Fibroblast of villous mesenchyme (primary cell): Measurements from ENCODE around the gene LAMA5. TPM values are rescaled to one million over a fixed set of nuclear protein-coding genes. Genes with fewer than 3 reads are reported as not detected.
A peak's percentile ranks its signal among the peaks of the same experiment; 100 is the strongest.

Experiments used
- DNase-seq: peaks from one replicate; pipeline ENCODE4 v3.0.0-alpha.2; 2010; ENCODE audit warnings: low read depth
- H3K4me3 ChIP-seq: 2 replicates; pipeline ENCODE4 v1.5.1; 2011; ENCODE audit warnings: low read depth, mild to moderate bottlenecking, low read length
- CTCF ChIP-seq: IDR thresholded peaks from 2 replicates; pipeline ENCODE4 v1.5.1; 2012; ENCODE audit warnings: low read depth, mild to moderate bottlenecking, low read length; ENCODE audit not compliant: insufficient read depth
- total RNA-seq: library from RNA; depleted of rRNA; stranded (reverse); fragments of >200 nt; gene quantifications from 2 replicates; pipeline ENCODE4 v1.2.3, GENCODE V29; 2012

LAMA5 gene
- total RNA-seq, 1 donor = 55.3 TPM

- TF ChIP-seq CTCF = no peak
- DNase-seq = no peak
- H3K4me3 ChIP-seq = no peak overlapping the region
Observed at GRCh38 chr20:62325172-62325905, 41.8 kb downstream of the LAMA5 start.

- H3K4me3 ChIP-seq = no peak overlapping the region
- no peak for TF ChIP-seq CTCF
- DNase-seq = no peak
Observed at GRCh38 chr20:62323980-62324906, 42.9 kb downstream of the LAMA5 start.

GRCh38 chr20:62323146-62323979, 43.7 kb downstream of the LAMA5 start:
- TF ChIP-seq CTCF = no peak
- no peak overlapping the region for H3K4me3 ChIP-seq
- no peak for DNase-seq

DNA sequence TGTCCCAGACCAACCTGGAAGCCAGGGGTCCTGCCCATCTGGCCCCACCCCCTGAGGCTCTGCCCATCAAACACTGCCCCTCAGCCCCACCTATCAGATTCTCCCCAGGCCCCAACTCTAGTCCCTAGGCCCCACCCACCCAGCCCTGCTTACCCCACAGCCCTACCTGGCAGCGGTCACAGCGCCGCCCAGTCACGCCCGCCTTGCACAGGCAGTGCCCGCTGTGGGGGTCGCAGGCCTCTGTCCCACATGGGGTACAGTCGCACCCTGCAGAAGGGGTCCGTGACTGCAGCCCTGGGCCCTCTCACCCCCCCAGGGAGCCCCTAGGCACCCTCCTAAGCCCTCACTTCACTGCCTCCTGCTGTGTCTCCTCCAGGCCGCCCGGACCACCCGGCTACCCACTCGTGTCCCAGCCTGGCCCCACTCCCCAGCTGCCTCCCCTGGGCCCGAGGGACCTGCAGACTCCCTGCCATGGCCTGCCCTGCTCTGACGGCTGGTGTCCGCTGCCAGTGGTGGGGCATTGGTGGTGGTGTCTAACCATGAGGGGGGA, 44.5 kb downstream of the LAMA5 start:
- DNase-seq = no peak
- TF ChIP-seq CTCF = no peak
- no peak overlapping the region for H3K4me3 ChIP-seq

GRCh38 chr20:62321975-62322374, 45.1 kb downstream of the LAMA5 start:
- no peak overlapping the region for H3K4me3 ChIP-seq
- no peak for DNase-seq
- no peak for TF ChIP-seq CTCF

- DNase-seq = peak; percentile 44
- no peak overlapping the region for H3K4me3 ChIP-seq
- no peak for TF ChIP-seq CTCF
Observed at GRCh38 chr20:62321521-62321948, 45.6 kb downstream of the LAMA5 start.
